GM19324 (cell line): ENCODE data around the gene EPN2.

ENCODE experiments used
- ATAC-seq: cut with Tn5 transposase; IDR thresholded peaks from one replicate; pipeline ENCODE4 v1.9.1; 2021; ENCODE audit warnings: mild to moderate bottlenecking, moderate library complexity; ENCODE audit not compliant: unreplicated experiment, low FRiP score

EPN2 gene

DNA sequence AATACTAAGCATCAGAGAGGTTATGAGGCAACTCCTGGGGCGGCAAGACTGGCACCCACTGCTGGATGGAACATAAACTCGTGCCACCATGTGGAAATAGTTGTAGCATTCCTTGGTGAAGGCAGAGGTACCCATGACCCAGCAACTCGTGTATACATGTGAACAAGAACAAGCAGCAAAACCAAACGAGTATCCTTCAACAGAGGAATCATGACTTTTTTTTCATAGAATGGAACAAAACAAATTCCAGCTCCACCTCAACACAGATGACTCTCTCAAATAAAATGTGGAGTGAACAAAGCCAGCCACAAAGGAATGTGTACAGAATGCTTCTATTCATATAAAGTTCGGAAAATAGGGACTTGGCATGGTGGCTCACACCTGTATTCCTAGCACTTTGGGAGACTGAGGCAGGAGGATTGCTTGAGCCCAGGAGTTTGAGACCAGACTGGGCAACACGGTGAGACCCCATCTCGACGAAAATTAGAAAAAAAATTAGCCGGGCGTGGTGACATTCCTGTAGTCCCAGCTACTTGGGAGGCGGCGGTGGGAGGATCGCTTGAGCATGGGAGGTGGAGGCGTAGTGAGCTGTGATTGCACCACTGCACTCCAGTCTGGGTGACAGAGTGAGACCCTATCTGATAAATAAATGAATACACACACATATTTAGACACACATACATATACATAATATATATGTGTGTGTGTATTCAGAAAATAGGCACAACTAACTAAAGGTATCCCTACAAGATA lies 90.0 kb downstream of the EPN2 start:
- no peak for ATAC-seq

DNA sequence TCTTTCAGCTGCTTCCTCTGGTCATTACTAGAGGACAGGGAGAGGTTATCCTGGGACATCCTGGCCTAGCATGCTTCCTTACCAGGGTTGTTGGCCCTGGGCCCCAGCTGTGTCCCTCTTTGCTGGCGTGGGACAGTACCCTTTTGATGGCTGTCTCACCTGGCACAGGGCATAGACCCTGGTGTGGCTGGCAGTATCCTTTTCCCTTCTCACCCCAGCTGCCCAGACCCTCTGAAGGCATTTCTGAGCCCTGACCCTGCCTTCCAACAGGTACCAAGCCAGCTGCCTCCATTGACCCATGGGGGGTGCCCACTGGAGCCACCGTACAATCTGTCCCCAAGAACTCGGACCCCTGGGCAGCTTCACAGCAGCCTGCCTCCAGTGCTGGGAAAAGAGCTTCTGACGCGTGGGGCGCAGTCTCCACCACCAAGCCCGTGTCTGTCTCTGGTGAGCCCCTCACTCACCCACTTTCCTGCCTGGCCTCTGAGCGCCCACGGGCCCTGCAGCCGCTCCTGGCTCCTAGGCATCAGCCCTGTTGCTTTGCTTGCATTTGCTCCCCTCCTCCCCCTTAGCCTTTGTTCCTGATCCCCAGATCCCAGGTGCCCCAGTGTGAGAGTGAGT lies 91.4 kb downstream of the EPN2 start:
- ATAC-seq = no peak

DNA sequence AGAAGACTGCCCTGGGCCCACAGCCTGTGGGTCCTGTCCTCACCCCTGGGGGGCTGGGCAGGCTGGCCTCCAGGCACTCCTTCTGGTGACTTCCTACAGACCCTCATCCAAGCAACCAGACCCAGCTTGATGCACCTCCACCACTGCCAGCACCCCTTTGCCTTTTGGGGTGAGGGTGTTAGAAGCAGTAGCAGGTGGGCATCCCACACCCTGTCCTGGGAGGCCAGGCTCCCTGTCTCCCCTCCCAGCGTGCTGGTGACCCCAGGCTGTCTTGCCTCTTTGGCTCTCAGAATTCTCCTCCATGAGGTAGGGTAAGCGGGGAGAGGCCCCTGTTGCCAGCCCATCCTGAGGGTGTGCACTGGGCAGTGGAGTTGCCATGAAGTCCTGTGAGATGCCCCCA lies 92.0 kb downstream of the EPN2 start:
- ATAC-seq = no peak

DNA sequence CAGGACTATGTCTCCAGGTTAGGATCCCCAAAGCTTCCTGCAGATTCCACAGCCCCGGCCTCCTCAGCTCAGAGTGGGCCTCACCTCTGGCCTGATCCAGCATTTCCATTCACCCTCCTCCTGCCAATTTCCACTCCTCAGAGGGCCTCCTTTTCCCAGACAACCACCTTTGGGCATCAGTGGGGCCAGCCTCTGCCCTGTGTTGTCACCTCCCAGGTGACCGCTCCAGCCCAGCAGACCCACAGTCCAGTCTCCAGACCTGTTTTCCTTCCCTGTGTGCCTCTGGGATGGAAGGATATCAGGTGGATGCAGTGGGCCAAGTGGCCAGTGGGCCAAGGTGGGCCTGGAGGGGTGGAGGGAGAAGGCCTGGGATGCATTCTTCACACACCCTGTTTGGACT lies 92.7 kb downstream of the EPN2 start:
- ATAC-seq = no peak

DNA sequence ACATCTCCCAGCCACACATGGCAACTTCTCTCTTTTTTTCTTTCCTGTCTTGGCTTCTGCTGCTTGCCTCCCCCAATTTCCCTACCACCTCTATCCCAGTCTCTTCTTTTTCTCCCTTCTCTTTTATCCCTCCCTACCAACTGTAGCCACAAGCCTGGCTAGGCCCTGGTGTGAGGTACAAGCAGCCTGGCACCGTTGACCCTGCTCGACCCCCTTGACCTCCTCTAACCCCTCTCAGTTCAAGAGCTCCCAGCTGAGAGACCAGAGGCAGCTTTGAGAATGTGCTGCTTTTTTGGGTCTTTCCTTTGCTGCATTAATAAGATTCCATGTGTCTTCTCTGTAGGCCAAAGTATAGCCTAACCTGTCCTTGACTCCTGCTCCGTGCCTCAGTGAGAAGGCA lies 93.1 kb downstream of the EPN2 start:
- no peak for ATAC-seq

DNA sequence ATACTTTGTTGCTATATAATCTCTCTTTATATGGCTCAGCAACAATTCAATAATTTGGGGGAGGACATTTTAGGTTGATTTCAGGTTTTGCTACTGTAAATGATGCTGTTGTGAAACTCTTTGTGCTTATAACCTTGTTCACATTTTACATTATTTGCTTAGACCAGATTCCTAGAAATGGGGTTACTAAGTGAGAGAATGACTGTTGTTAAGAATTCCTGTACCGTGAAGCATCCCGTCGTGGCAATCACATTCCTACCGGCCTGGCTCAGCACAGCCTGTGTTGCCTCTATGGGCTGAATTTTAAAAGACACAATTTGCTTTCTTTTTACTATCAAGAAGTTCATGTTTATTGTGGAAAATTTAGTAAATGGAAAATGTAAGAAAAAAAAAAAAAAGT lies 94.0 kb downstream of the EPN2 start:
- no peak for ATAC-seq

DNA sequence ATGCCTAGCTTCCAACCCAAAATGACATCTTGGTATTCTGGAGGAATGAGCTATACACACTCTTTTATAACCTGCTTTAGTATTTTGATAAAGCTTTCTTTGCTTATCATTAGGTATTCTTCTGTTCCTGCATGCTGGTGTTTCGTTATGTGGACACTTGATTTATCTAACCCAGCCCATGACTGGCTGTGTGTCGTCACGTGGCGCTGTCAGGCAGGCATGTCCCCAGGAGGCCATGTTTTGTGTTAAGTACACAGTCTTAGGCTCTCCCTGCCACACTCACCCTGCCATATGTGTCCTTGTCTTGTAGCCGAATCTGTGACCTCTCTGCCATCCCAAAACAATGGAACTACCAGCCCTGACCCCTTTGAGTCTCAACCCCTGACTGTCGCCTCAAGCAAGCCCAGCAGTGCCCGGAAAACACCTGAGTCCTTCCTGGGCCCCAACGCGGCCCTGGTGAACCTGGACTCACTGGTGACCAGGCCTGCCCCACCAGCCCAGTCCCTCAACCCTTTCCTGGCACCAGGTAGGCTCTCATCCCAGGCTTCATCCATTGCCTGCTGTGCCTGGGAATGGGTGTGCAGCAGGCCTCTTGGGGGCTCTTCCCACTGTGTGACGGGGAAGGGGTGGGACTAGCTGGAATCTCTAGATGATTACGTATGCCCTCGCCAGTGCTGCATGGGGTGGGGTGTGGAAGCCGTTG lies 94.5 kb downstream of the EPN2 start:
- no peak for ATAC-seq

DNA sequence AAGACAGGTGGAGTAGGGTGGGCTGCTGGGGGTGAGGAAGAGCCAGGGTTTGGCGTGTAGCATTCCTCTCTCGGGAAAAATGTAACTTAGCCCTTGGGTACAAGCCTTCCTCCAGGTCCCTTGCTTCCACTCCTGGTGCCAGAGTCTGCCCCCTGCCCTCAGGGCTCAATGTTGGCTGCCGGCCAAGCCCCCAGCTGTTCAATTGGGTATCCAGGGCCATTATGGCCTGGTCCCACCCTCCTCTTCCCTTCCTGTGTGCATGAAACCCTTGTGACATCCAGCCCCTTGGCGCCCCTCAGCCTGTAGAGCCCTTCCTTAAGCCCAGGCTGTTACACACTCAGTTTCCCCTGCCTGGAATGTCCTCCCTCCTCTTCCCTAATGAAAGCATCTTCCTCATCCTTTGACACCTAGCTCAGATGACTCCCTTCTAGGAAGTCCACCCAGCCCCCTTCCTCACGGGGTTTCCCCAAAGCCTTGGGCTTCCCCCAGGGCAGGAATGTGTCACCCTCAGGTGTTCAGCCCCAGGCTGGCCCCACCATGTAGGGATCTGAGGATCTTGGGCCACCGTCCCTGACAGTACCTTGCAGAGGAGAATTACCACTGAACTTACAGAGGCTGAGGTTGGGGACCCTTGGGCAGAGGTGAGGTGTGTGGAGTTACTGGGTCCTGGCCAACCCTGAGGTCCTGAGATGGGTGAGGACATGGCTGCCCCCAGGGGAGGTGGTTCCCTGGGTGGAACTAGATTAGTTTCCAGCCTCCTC lies 95.4 kb downstream of the EPN2 start:
- ATAC-seq = no peak

DNA sequence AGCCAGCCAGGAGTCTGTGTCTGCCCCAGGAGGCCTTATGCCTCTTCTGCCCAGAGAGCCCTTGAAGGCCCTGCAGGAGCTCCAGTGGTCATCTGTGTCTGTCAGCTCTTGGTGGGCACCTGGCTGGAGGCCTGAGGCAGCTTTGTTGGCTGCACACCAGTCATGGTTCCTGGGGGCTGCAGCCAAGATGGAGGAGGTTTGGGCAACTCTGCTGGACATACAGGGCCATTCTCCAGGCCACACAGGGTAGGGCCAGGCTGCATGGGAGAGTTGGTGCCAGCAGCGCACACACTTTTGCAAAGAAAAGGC lies 95.9 kb downstream of the EPN2 start:
- no peak for ATAC-seq

DNA sequence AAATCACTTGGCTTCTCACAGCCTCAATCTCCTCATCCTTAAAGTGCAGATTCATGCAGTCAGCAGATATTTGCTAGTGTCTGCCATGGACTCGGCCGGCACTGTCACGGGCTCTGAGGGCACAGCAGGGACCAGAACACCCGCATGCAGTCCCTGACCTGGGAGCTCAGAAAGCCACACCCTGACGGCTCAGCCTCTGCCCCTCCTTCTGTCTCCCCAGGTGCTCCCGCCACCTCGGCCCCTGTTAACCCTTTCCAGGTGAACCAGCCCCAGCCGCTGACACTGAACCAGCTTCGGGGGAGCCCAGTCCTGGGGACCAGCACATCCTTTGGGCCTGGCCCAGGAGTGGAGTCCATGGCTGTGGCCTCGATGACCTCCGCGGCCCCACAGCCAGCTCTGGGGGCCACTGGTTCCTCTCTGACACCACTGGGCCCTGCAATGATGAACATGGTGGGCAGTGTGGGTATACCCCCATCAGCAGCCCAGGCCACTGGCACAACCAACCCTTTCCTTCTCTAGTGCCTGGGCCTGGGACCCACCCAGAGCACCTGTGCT lies 96.6 kb downstream of the EPN2 start:
- ATAC-seq = no peak

DNA sequence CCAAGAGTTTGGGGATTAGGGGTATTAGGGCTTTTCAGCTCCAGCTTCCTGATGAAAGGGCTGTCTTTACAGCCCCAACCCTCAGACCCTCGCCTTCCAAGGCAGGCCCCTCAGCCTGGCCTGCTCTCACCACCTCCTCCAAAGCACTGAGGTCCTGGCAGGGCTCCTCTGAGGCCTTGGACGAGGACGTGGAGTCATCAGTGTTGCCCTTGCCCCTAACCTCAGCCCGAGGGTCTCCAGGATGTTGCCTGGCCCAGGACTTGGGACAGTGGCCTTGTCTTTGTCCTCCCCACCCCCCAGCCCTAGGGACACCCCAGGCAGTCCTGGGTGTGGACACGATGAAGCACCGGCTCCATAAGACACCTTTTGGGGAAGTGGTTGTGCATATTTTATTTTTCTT lies 97.2 kb downstream of the EPN2 start:
- ATAC-seq = no peak

DNA sequence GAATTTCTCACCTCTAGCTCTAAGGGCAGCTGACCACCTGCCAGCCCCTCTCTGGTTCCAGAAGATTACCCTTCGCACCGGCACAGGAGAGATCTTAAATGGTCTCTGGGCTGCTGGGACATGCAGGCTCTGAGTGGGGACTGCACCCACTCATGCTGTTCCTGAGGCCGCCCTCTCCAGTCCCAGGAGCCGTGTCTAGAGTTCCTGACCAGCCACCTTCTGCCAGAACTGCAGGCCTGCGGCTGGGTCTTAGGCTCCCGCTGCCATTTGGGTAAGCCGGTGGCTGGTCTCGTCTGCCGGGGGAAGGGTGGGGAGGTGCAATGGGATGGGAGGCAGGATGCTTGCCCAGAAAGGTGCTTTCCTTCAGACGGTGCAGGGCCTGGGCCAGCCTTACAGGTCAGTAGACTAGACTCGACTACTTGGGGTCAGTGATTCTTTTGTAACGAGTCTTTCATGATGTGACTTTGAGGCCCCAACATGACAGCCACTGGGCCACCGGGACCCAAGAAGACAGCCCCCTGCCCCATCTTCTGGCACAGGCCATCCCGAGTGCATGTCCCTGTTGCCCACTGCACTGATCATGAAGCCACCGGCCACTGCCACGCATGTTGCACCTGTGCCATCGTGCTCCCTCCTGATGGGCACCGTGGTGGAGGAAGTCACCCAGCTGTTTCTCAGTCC lies 98.9 kb downstream of the EPN2 start:
- ATAC-seq = no peak

DNA sequence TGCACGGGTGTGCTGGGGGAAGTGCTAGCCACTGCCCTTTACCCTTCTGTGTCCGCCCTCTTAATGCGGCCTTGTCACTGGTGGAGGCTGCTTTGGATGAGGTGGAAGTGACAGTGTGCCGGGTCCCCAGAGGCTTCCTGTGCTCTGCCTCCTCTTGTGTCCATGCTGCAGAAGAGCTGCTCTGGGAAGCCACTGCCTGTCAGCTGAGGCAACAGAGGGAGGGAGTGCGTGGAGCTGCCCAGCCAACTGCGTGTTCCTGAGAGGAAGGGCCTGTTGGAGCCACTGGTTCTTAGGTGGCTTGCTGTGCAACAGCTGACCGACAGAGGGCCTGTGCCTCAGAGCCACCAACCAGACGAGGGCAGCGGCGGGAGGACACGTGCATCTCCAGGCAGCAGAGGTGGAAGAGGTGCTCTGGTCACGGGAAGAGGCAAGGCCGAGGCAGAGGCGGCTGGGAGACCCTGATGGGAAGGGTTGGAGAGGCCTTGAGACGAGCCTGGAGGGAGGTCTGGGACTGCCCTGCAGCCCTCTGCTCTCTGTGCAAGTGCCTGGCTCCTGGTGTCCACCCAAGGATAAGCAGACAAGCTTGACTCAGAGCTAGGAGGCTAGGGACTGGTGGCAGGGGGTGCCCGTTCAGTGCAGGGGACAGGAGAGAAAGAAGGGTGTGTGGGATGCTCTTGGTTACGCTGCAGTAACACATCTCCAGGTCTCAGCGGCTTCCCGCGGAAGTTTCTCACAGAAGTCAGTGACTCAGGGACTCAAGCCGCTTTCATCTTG lies 100.0 kb downstream of the EPN2 start:
- ATAC-seq = no peak

DNA sequence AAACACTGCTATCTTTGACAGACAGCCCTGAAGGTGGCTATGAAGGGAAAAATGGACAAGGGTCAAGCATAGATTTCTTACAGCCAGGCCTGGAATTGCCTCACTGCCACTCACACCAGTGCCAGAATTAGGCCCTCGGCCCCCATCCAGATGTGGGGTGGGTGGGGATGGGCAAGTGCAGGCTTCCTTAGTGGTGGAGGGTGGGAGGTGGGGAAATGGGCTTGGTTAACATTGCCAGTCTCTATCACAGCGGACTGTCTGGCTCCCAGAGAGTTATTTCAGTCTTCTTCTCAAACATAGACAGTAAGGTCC lies 100.5 kb downstream of the EPN2 start:
- no peak for ATAC-seq

DNA sequence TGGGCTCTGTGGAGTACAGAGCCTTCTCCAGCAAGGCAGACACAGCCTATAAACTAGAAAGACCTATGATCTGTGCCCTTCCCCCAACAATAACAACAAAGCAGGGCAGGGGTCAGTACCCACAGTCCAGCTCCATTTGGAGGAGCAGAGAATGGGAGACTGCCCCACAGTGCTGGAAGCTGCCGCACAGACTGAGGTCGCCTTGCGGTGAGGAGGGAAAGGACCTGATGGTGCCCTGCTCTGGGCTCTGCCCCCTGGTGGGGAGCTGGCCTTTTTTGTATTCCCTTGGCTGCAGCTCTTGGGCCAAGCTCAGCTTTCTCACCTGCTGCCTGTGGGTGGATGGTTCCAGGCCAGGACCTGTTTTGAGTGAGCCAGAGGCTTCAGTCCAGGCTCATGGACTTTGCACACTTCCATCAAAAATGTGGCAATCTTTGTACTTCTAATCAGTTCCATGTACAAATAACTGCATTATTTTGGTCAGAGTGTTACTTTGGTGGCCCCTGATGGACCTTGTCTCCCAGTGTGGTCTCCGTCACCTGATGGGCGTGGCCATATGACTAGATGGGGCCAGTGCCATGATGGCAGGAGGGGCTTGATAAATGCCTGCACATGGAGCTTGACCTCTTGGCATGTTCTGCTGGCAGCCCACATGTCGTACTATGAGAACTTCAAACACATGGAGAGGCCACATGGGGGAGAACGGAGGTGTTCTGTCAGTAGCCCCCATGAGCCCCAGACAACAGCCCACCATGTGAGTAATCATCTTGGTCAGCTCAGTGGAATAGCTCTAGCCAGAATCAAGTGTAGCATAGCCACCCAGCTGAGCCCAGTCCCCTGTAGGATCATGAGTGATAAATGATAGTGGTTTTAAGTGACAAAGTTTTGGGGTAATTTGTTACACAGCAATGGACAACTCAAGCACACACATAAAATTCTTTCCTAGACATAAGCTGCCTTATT lies 101.1 kb downstream of the EPN2 start:
- peak; percentile 59 for ATAC-seq

DNA sequence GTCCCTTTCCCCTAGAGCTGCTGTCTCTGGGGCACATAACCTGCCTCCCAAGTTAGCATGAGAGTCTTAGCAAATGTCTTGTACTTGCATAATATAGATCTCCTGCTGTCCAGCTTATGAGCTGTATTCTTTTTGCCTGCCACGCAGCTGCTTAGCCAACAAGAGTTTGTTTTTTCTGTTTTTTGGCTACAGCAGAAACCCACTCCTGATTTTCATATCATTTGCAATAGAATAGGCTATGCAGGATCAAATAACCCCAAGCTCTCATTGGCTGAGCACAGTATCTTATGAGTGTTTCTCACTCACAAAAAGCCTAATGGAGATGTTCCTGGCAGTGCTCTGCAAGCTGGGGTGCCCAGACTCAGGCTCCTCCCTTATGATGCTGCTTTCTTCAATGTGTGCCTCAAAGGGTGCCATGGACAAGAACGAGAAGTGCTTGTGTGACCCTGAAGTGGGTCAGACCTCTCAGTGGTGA lies 102.2 kb downstream of the EPN2 start:
- no peak for ATAC-seq

DNA sequence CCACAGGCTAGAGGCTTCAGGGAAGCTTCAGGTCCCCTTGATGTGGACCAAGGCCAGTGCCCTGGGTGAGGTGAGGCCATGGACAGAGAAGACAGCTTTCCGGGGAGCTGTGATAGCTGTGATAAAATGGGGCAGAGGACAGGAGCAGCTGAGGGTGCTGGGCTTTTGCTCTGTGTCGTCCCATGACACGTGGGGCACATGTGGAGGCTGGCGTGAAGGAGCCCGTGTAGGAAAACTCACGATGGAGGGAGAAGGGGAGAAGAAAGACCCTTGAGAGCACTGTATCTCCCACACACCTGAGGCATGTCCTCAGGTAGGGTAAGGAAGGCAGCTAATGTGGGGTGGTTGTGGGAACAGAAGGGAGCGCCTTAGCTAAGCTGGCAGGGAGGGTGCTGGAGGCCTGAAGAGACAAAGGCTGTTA lies 104.1 kb downstream of the EPN2 start:
- ATAC-seq = no peak
